GM23338 (cell line): ENCODE measurements around the gene CCND1.
A peak's percentile ranks its signal among the peaks of the same experiment; 100 is the strongest.

Experiments used
- CTCF ChIP-seq, 2 experiments: fragments of 200-600 bp in 1 of 2; sonication (generic) in 1 of 2; conservative IDR thresholded peaks; 2 replicates each; pipeline versions ENCODE4 v1.5.1 to v1.6.1; 2016 to 2017; ENCODE audit warnings: antibody characterized with exemption in 2 of 2, low read depth in 2 of 2, mild to moderate bottlenecking in 2 of 2, moderate library complexity in 1 of 2
- EZH2 ChIP-seq: fragments of 200-600 bp; sonication (generic); IDR thresholded peaks from one replicate; pipeline ENCODE4 v1.8.0; 2017; ENCODE audit warnings: antibody characterized with exemption, mild to moderate bottlenecking, low read depth; ENCODE audit not compliant: unreplicated experiment
- POLR2AphosphoS5 ChIP-seq: IDR thresholded peaks from 2 replicates; pipeline ENCODE4 v1.6.1; 2016; ENCODE audit warnings: antibody characterized with exemption, low read depth

GRCh38 chr11:69702239-69702691, 61.3 kb downstream of the CCND1 start:
- TF ChIP-seq CTCF (conservative IDR thresholded peaks at IDR 0.05; ENCODE audit: low read depth in 2 of 2) (no peak), POLR2AphosphoS5 (peak; percentile 46; the same call in 1 of the 2 replicates), EZH2 (no peak)
